HepG2 (cell line): ENCODE results near the gene KIAA1328. TPM values are rescaled to one million over a fixed set of nuclear protein-coding genes. Genes with fewer than 3 reads are reported as not detected.

ENCODE experiments used
- ATAC-seq: fragments of 200-7000 bp; cut with Tn5 transposase; 3 replicates; pipeline ENCODE4 v1.9.1; 2020; ENCODE audit warnings: mild to moderate bottlenecking, moderate library complexity
- BruUV-seq: library from RNA; stranded (reverse); fragments of 400-500 nt; replicated peaks from 2 replicates; lab custom pipeline; 2021; lab: Mats Ljungman, UMichigan
- CTCF ChIA-PET: fragments of 300-600 bp; formaldehyde crosslinking; extraction: SDS; loops from one replicate; lab custom pipeline; 2021; ENCODE audit warnings: low total read pairs, inconsistent platforms, low intra/inter-chr PET ratio; lab: Yijun Ruan, JAX
- POLR2A ChIA-PET: fragments of 350-600 bp; sonication (Branson Sonifier 250); formaldehyde crosslinking; loops from one replicate; lab custom pipeline; 2020; ENCODE audit warnings: antibody characterized with exemption, inconsistent platforms; lab: Yijun Ruan, JAX
- DNase-seq: peaks from one replicate; pipeline ENCODE4 v3.0.0-alpha.2; 2015; ENCODE audit warnings: low spot score
- FAIRE-seq: peaks from 3 replicates; lab custom pipeline; 2011; peaks lifted over from hg19 to GRCh38; lab: Jason Lieb, UNC
- H2AFZ ChIP-seq: one replicate; pipeline ENCODE4 v1.6.1; 2011; ENCODE audit warnings: low read length, inconsistent platforms
- H3K27ac ChIP-seq: fragments of 300-600 bp; 3 replicates; pipeline ENCODE4 v1.8.0; 2011; ENCODE audit warnings: mixed run types, mild to moderate bottlenecking, mixed read lengths, low read length, inconsistent platforms; ENCODE audit not compliant: insufficient read depth; ENCODE audit errors: extremely low read length
- H3K27me3 ChIP-seq, 2 experiments: fragments of 200-600 bp in 1 of 2; 2 replicates in 1 of 2; 3 replicates in 1 of 2; pipeline versions ENCODE4 v1.6.0 to v1.8.0; 2011; ENCODE audit warnings: low read length in 2 of 2, mild to moderate bottlenecking in 2 of 2, moderate library complexity in 2 of 2, inconsistent platforms in 1 of 2; ENCODE audit not compliant: insufficient read depth in 2 of 2, control insufficient read depth in 1 of 2
- H3K36me3 ChIP-seq, 2 experiments: fragments of 200-600 bp in 1 of 2; replicated peaks in 1 of 2; 2 replicates in 1 of 2; 3 replicates in 1 of 2; pipeline versions ENCODE4 v1.5.1 to v1.8.0; 2011; ENCODE audit warnings: low read length in 2 of 2, inconsistent platforms in 1 of 2; ENCODE audit not compliant: insufficient read depth in 2 of 2, control insufficient read depth in 1 of 2
- H3K4me1 ChIP-seq: 2 replicates; pipeline ENCODE4 v1.5.1; 2012; ENCODE audit warnings: low read length, inconsistent platforms; ENCODE audit not compliant: insufficient read depth
- H3K4me2 ChIP-seq: 2 replicates; pipeline ENCODE4 v1.6.0; 2011; ENCODE audit warnings: low read depth, low read length, inconsistent platforms
- H3K4me3 ChIP-seq, 3 experiments: fragments of 200-600 bp in 1 of 3; sonication (generic), shearing (Covaris generic) in 1 of 3; replicated peaks in 1 of 3; 2 replicates each; pipeline ENCODE4 v1.5.1; 2011 to 2016; ENCODE audit warnings: low read length in 3 of 3, inconsistent platforms in 2 of 3, low read depth in 2 of 3, mild to moderate bottlenecking in 2 of 3, control low read depth in 1 of 3, mixed read lengths in 1 of 3; ENCODE audit not compliant: insufficient read depth in 1 of 3
- H3K79me2 ChIP-seq: one replicate; pipeline ENCODE4 v1.6.1; 2011; ENCODE audit warnings: low read length, inconsistent platforms; ENCODE audit not compliant: insufficient read depth
- H3K9ac ChIP-seq: 2 replicates; pipeline ENCODE4 v1.6.0; 2011; ENCODE audit warnings: mild to moderate bottlenecking, low read depth, low read length, inconsistent platforms; ENCODE audit not compliant: insufficient read depth
- H3K9me3 ChIP-seq: 2 replicates; pipeline ENCODE4 v1.5.1; 2012; ENCODE audit warnings: mild to moderate bottlenecking, low read length
- H4K20me1 ChIP-seq: 2 replicates; pipeline ENCODE4 v1.6.0; 2011; ENCODE audit warnings: inconsistent platforms, mild to moderate bottlenecking, low read length, moderate library complexity; ENCODE audit not compliant: insufficient read depth
- MEIS2 ChIP-seq: sonication (generic); formaldehyde crosslinking; IDR thresholded peaks from 2 replicates; pipeline ENCODE4 v1.9.0; 2021; ENCODE audit warnings: mild to moderate bottlenecking, missing genetic modification reagents
- ZBTB8A ChIP-seq: sonication (generic); formaldehyde crosslinking; IDR thresholded peaks from 2 replicates; pipeline ENCODE4 v1.4.0; 2020; ENCODE audit warnings: mild to moderate bottlenecking, low read depth, missing genetic modification reagents, borderline replicate concordance
- ZNF674 ChIP-seq: sonication (generic); formaldehyde crosslinking; IDR thresholded peaks from 2 replicates; pipeline ENCODE4 v1.5.0; 2020; ENCODE audit warnings: low read depth, mild to moderate bottlenecking, missing genetic modification reagents
- WGBS: methylation state at CpG from one replicate; pipeline ENCODE4 v1.1.6; 2017; ENCODE audit warnings: low lambda C conversion rate; 5-methylcytosine and 5-hydroxymethylcytosine counted together
- in situ Hi-C: cut with HindIII; loops from 2 replicates; pipeline ENCODE4 v1.10.0; 2017; ENCODE audit warnings: low pct_unique_long_range_greater_than_20kb; ENCODE audit not compliant: extremely low pct_ligation_motif_present
- intact Hi-C: fragments of 100-400 bp; cut with micrococcal nuclease; formaldehyde crosslinking; loops from one replicate; pipeline ENCODE4 v1.10.0; 2022; ENCODE audit not compliant: unreplicated experiment
- polyA plus RNA-seq, 8 experiments: library from polyadenylated mRNA; depleted of rRNA in 3 of 8; stranded (reverse) in 7 of 8; unstranded in 1 of 8; fragments of >200 nt; fragmentation: Illumina TruSeq in 4 of 8; extraction: Trizol in 4 of 8; gene quantifications; 2 replicates each; pipeline versions ENCODE4 v1.2.1 to v1.2.3, GENCODE V29; 2011 to 2016; ENCODE audit warnings: low read depth in 4 of 8, missing spikeins in 1 of 8, mixed read lengths in 1 of 8; ENCODE audit not compliant: insufficient read depth in 1 of 8
- total RNA-seq, 5 experiments: library from RNA; depleted of rRNA; stranded (reverse); fragments of >200 nt; fragmentation: Illumina TruSeq; extraction: Trizol; gene quantifications; 2 replicates each; pipeline ENCODE4 v1.2.3, GENCODE V29; 2016; ENCODE audit warnings: low read depth in 1 of 5
- TF ChIP-seq, protein P1 (sequence below): sonication (generic); formaldehyde crosslinking; IDR thresholded peaks from 2 replicates; pipeline ENCODE4 v1.8.0; 2022; ENCODE audit warnings: mild to moderate bottlenecking, missing genetic modification reagents; ENCODE audit not compliant: insufficient replicate concordance

Gene KIAA1328
- total and polyA plus RNA-seq, 2 of the 13 experiments (the other 11 are each of a cell fraction or from before 2014, with no cell fraction given), result 4.1 to 6.0 TPM

DNA sequence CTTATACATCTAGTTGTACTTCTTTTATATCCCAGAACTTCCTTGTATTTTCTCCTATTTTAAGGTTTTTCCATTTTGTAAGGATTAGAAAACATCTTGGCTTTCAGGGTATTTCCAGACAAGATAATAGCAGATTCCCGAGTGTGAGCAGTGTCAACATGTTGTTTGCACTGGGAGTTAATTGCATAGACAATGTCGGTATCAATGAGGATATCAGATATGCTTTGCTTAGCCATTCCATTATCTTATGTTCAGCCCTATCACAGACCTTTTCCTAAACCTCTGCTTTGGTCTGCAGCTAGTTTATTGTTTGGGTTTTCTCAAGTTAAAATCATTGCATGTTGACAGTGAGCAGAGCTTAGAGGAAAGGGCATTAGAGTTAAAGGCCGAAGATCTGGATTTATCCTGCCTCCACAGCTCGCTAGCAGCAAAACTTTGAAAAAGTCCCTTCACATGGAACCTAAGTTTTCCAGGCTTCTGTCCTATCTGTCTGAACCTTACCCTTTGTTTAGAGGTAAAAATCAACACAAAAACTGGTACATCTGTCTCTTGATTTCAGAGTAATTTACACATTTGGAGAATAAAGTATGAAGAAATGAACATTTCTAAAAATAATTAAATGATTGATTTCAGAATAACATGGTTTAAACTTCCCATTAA lies 355.4 kb downstream of the KIAA1328 start:
- ATAC-seq, result no peak
- no peak for FAIRE-seq

GRCh38 chr18:37188016-37188791 lies 359.3 kb downstream of the KIAA1328 start:
- H3K4me2 ChIP-seq, result no peak overlapping the region
- no peak for FAIRE-seq
- H3K36me3 ChIP-seq, result no peaks in the 10 kb centered on the region
- H3K9me3 ChIP-seq, result no peaks in the 10 kb centered on the region
- ATAC-seq, result no peak
- TF ChIP-seq, protein P1, sequence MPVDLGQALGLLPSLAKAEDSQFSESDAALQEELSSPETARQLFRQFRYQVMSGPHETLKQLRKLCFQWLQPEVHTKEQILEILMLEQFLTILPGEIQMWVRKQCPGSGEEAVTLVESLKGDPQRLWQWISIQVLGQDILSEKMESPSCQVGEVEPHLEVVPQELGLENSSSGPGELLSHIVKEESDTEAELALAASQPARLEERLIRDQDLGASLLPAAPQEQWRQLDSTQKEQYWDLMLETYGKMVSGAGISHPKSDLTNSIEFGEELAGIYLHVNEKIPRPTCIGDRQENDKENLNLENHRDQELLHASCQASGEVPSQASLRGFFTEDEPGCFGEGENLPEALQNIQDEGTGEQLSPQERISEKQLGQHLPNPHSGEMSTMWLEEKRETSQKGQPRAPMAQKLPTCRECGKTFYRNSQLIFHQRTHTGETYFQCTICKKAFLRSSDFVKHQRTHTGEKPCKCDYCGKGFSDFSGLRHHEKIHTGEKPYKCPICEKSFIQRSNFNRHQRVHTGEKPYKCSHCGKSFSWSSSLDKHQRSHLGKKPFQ (CRISPR knock-in tag), result no peak
- no peak for TF ChIP-seq MEIS2 (CRISPR knock-in tag)
- no peak for TF ChIP-seq ZNF674 (CRISPR knock-in tag)
- peaks cover 6% of the 10 kb centered on the region; the same call in 1 of the 2 replicates for H3K4me1 ChIP-seq
- no peak overlapping the region for H3K9ac ChIP-seq
- H3K27me3 ChIP-seq, result no peaks in the 10 kb centered on the region
- DNase-seq, result no peak
- no peak overlapping the region for H3K27ac ChIP-seq
- ChIA-PET CTCF (no interaction called here), POLR2A (no interaction called here)
- in situ Hi-C loops, result no loop called here
- no peak overlapping the region for H2AFZ ChIP-seq
- WGBS, result 75% methylated on average over 4 of the region's 4 CpGs
- BruUV-seq, result no TSS peak
- intact Hi-C loops, result no loop called here
- H3K79me2 ChIP-seq, result no peaks in the 10 kb centered on the region
- no peak overlapping the region for H3K4me3 ChIP-seq
- H4K20me1 ChIP-seq, result no peaks in the 10 kb centered on the region

More for the DNA sequence above, 355.4 kb downstream of the KIAA1328 start:
- ChIA-PET POLR2A (no interaction called here), CTCF (no interaction called here)
- DNase-seq, result no peak
- no peaks in the 10 kb centered on the region for H3K9me3 ChIP-seq
- H2AFZ ChIP-seq, result no peak overlapping the region
- no peak overlapping the region for H3K4me2 ChIP-seq
- H3K9ac ChIP-seq, result no peak overlapping the region
- H4K20me1 ChIP-seq, result no peaks in the 10 kb centered on the region
- 29% methylated on average over 4 of the region's 4 CpGs for WGBS
- H3K79me2 ChIP-seq, result no peaks in the 10 kb centered on the region
- H3K27me3 ChIP-seq, result no peaks in the 10 kb centered on the region
- H3K4me3 ChIP-seq, result no peak overlapping the region
- no peak overlapping the region for H3K27ac ChIP-seq
- H3K4me1 ChIP-seq, result peaks cover 7% of the 10 kb centered on the region; the same call in 1 of the 2 replicates
- no TSS peak for BruUV-seq
- no peaks in the 10 kb centered on the region for H3K36me3 ChIP-seq
- TF ChIP-seq ZBTB8A (CRISPR knock-in tag), result no peak
- intact Hi-C loops, result no loop called here
- in situ Hi-C loops, result no loop called here
